Measurements from ENCODE around the gene ABHD4.

Gene ABHD4

GRCh38 chr14:22569737-22570131, 28.4 kb upstream of the ABHD4 start:
- DNase-seq (ENCODE audit: low read depth), result no peak
- no peak overlapping the region for H3K4me3 ChIP-seq (ENCODE audit: low read length)
- TF ChIP-seq CTCF (IDR thresholded peaks at IDR 0.05; ENCODE audit: insufficient read depth, low read depth, low read length, missing control alignments), result no peak

- no peak overlapping the region for H3K4me3 ChIP-seq (ENCODE audit: low read length)
- peak; percentile 80 for DNase-seq (ENCODE audit: low read depth)
- TF ChIP-seq CTCF (IDR thresholded peaks at IDR 0.05; ENCODE audit: insufficient read depth, low read depth, low read length, missing control alignments), result peak; percentile 70
Observed at GRCh38 chr14:22570132-22570949, 27.8 kb upstream of the ABHD4 start.

- no peak for TF ChIP-seq CTCF (IDR thresholded peaks at IDR 0.05; ENCODE audit: insufficient read depth, low read depth, low read length, missing control alignments)
- DNase-seq (ENCODE audit: low read depth), result no peak
Observed at GRCh38 chr14:22572562-22573058, 25.5 kb upstream of the ABHD4 start.

GRCh38 chr14:22573804-22574203, 24.3 kb upstream of the ABHD4 start:
- no peak overlapping the region for H3K4me3 ChIP-seq (ENCODE audit: low read length)
- TF ChIP-seq CTCF (IDR thresholded peaks at IDR 0.05; ENCODE audit: insufficient read depth, low read depth, low read length, missing control alignments), result no peak
- DNase-seq (ENCODE audit: low read depth), result no peak

More at GRCh38 chr14:22572562-22573058, 25.5 kb upstream of the ABHD4 start:
- H3K4me3 ChIP-seq (ENCODE audit: low read length), result no peak overlapping the region

GRCh38 chr14:22577334-22577908, 20.7 kb upstream of the ABHD4 start:
- no peak for TF ChIP-seq CTCF (IDR thresholded peaks at IDR 0.05; ENCODE audit: insufficient read depth, low read depth, low read length, missing control alignments)
- no peak for DNase-seq (ENCODE audit: low read depth)
- H3K4me3 ChIP-seq (ENCODE audit: low read length), result no peak overlapping the region

GRCh38 chr14:22579236-22579635, 18.9 kb upstream of the ABHD4 start:
- no peak for TF ChIP-seq CTCF (IDR thresholded peaks at IDR 0.05; ENCODE audit: insufficient read depth, low read depth, low read length, missing control alignments)
- no peak overlapping the region for H3K4me3 ChIP-seq (ENCODE audit: low read length)
- no peak for DNase-seq (ENCODE audit: low read depth)
